A673 (cell line): Measurements from ENCODE around the gene UNC45A. TPM values are rescaled to one million over a fixed set of nuclear protein-coding genes. Genes with fewer than 3 reads are reported as not detected.

Experiments used
- BruUV-seq: library from RNA; stranded (reverse); fragments of 400-500 nt; replicated peaks from 2 replicates; lab custom pipeline; 2021; lab: Mats Ljungman, UMichigan
- CTCF ChIA-PET: fragments of 300-600 bp; sonication (Branson Sonifier 250); formaldehyde crosslinking; loops from one replicate; lab custom pipeline; 2022; ENCODE audit warnings: antibody characterized with exemption; lab: Charles Lee
- POLR2A ChIA-PET: fragments of 300-600 bp; sonication (Branson Sonifier 250); formaldehyde crosslinking; loops from one replicate; lab custom pipeline; 2022; ENCODE audit warnings: antibody characterized with exemption; ENCODE audit not compliant: low non-redundant PET; lab: Charles Lee
- DNase-seq: peaks from one replicate; pipeline ENCODE4 v3.0.0-alpha.2; 2015; ENCODE audit warnings: low spot score
- H3K27ac ChIP-seq: fragments of 200-600 bp; sonication (generic); 2 replicates; pipeline ENCODE4 v1.5.1; 2016; ENCODE audit warnings: mixed run types, low read depth, mild to moderate bottlenecking, mixed read lengths, antibody characterized with exemption, low read length; ENCODE audit not compliant: poor library complexity, severe bottlenecking
- H3K27me3 ChIP-seq: fragments of 200-600 bp; sonication (generic); replicated peaks from 2 replicates; pipeline ENCODE4 v1.6.1; 2017; ENCODE audit warnings: mixed run types, low read depth, mild to moderate bottlenecking, mixed read lengths, antibody characterized with exemption, low read length; ENCODE audit not compliant: insufficient read depth, poor library complexity
- H3K36me3 ChIP-seq: fragments of 200-600 bp; sonication (generic); 2 replicates; pipeline ENCODE4 v1.6.1; 2016; ENCODE audit warnings: mixed run types, mild to moderate bottlenecking, mixed read lengths, antibody characterized with exemption, low read length; ENCODE audit not compliant: insufficient read depth, poor library complexity, severe bottlenecking
- H3K4me1 ChIP-seq: fragments of 200-600 bp; sonication (generic); 2 replicates; pipeline ENCODE4 v1.6.1; 2017; ENCODE audit warnings: mixed run types, mild to moderate bottlenecking, mixed read lengths, antibody characterized with exemption, low read length; ENCODE audit not compliant: insufficient read depth, poor library complexity, severe bottlenecking
- H3K4me3 ChIP-seq: fragments of 200-600 bp; sonication (generic); 2 replicates; pipeline ENCODE4 v1.5.1; 2016; ENCODE audit warnings: low read depth, mixed run types, mild to moderate bottlenecking, mixed read lengths, low read length; ENCODE audit not compliant: poor library complexity, severe bottlenecking
- H3K9me3 ChIP-seq: fragments of 200-600 bp; sonication (generic); 2 replicates; pipeline ENCODE4 v1.6.1; 2016; ENCODE audit warnings: mixed run types, low read depth, mild to moderate bottlenecking, mixed read lengths, antibody characterized with exemption, low read length; ENCODE audit not compliant: poor library complexity, severe bottlenecking
- CTCF ChIP-seq: fragments of 300-800, 200-600 bp; sonication (generic); conservative IDR thresholded peaks from 2 replicates; pipeline ENCODE4 v1.5.1; 2017; ENCODE audit warnings: low read depth, mild to moderate bottlenecking, antibody characterized with exemption, low read length, moderate library complexity, mixed read lengths
- EZH2 ChIP-seq: fragments of 200-600 bp; sonication (generic); IDR thresholded peaks from 2 replicates; pipeline ENCODE4 v1.6.1; 2017; ENCODE audit warnings: borderline replicate concordance, low read depth, mild to moderate bottlenecking, mixed read lengths, antibody characterized with exemption, low read length; ENCODE audit not compliant: poor library complexity, severe bottlenecking
- intact Hi-C: fragments of 100-400 bp; cut with micrococcal nuclease; formaldehyde crosslinking; loops from one replicate; pipeline ENCODE4 v1.10.0; 2022; ENCODE audit not compliant: unreplicated experiment
- total RNA-seq: library from RNA; stranded (reverse); gene quantifications from 2 replicates; pipeline ENCODE4 v1.2.3, GENCODE V29; 2021

Gene UNC45A
- total RNA-seq, 1 experiment from 2014 or later = 74.4 TPM

DNA sequence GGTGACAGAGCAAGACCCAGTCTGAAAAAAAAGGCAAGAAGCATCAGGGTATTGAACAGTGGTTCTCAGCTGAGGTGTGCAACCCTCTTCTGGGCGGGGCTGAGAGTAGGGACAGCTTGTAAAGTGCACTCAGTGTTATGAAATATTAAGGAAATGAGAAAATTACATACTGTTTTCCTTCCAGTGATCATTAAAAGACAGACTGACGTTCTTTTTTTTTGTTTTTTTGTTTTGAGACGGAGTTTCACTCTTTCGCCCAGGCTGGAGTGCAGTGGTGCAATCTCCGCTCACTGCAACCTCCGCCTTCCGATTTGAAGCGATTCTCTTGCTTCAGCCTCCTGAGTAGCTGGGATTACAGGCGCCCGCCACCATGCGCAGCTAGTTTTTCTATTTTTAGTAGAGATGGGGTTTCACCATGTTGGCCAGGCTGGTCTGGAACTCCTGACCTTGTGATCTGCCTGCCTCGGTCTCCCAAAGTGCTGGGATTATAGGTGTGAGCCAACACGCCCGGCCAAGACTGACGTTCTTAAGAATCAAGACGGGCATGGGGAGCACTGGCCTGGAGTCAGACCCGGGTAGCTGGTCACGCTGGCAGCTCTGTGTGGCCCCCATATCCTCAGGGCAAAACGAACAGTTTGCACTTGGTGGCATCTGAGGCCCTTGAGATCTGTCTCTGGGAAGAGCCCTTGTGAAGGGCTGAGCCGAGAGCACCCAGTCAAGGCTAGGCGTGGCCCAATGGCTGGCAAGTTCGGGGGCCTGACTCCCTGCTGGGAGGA is 20.6 kb upstream of the UNC45A start:
- H3K9me3 ChIP-seq = no peaks in the 10 kb centered on the region
- H3K4me3 ChIP-seq = no peak overlapping the region
- no peak for TF ChIP-seq EZH2
- TF ChIP-seq CTCF = no peak
- BruUV-seq = no TSS peak
- CTCF ChIA-PET = no interaction called here
- intact Hi-C loops = no loop called here
- peaks cover 79% of the 10 kb centered on the region for H3K36me3 ChIP-seq
- no peaks in the 10 kb centered on the region for H3K4me1 ChIP-seq
- no peaks in the 10 kb centered on the region for H3K27me3 ChIP-seq
- POLR2A ChIA-PET = no interaction called here
- H3K27ac ChIP-seq = no peak overlapping the region
- no peak for DNase-seq

- H3K4me1 ChIP-seq = no peaks in the 10 kb centered on the region
- H3K4me3 ChIP-seq = no peak overlapping the region
- no TSS peak for BruUV-seq
- TF ChIP-seq CTCF = no peak
- no peaks in the 10 kb centered on the region for H3K9me3 ChIP-seq
- peaks cover 80% of the 10 kb centered on the region for H3K36me3 ChIP-seq
- POLR2A ChIA-PET = no interaction called here
- no peak overlapping the region for H3K27ac ChIP-seq
- intact Hi-C loops = no loop called here
- no peak for DNase-seq
- no peaks in the 10 kb centered on the region for H3K27me3 ChIP-seq
- CTCF ChIA-PET = no interaction called here
These were observed 19.8 kb upstream of the UNC45A start for GRCh38 chr15:90915216-90915807.

DNA sequence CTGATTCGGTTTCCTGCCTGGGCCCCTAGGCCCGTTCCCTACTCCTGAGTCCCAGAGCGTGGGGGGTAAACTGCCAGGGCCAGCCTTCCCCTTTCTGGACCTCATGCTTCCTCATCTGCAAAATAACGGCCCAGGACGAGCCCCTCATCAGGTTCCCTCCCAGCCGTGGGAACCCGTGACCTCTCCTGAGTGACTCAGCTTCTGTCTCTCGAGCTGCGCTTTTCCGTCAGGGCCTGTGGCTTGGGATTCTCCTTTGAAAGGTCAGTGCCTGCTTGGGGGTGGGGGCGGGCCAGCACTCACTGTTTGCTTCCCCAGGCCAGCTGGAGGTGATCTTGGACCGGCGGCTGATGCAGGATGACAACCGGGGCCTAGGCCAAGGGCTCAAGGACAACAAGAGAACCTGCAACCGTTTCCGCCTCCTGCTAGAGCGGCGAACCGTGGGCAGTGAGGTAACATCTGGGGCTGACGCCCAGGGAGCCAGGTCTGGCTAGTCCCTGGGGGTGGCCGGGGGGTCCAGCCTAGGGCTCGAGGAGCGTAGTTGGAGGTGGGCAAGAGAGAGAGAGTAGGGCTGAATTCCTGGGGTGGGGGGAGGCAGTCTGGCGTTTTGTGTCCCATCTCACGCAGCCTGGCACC is 19.2 kb upstream of the UNC45A start:
- H3K4me3 ChIP-seq = no peak overlapping the region
- no peaks in the 10 kb centered on the region for H3K4me1 ChIP-seq
- no peak for TF ChIP-seq CTCF
- TF ChIP-seq EZH2 = no peak
- H3K9me3 ChIP-seq = no peaks in the 10 kb centered on the region
- ChIA-PET POLR2A (no interaction called here), CTCF (no interaction called here)
- DNase-seq = no peak
- peaks cover 79% of the 10 kb centered on the region for H3K36me3 ChIP-seq
- no TSS peak for BruUV-seq
- H3K27ac ChIP-seq = no peak overlapping the region
- intact Hi-C loops = no loop called here
- no peaks in the 10 kb centered on the region for H3K27me3 ChIP-seq
